Astrocyte (in vitro differentiated cells and primary cell): ENCODE results near the gene ADGRG6. TPM values are rescaled to one million over a fixed set of nuclear protein-coding genes. Genes with fewer than 3 reads are reported as not detected.

ENCODE experiments used
- DNase-seq: peaks from one replicate; pipeline ENCODE4 v3.0.0-alpha.2; 2010; ENCODE audit warnings: low read depth
- FAIRE-seq: peaks from 2 replicates; lab custom pipeline; 2011; peaks lifted over from hg19 to GRCh38; lab: Jason Lieb, UNC
- H2AFZ ChIP-seq: 2 replicates; pipeline ENCODE4 v1.6.0; 2012; ENCODE audit warnings: low read depth, low read length, inconsistent platforms
- H3K27ac ChIP-seq: 2 replicates; pipeline ENCODE4 v1.5.1; 2011; ENCODE audit warnings: low read depth, low read length, inconsistent platforms
- H3K27me3 ChIP-seq: 2 replicates; pipeline ENCODE4 v1.6.0; 2011; ENCODE audit warnings: low read length, inconsistent platforms; ENCODE audit not compliant: insufficient read depth
- H3K36me3 ChIP-seq: 2 replicates; pipeline ENCODE4 v1.5.1; 2011; ENCODE audit warnings: low read length, inconsistent platforms; ENCODE audit not compliant: insufficient read depth
- H3K4me1 ChIP-seq: 2 replicates; pipeline ENCODE4 v1.5.1; 2011; ENCODE audit warnings: low read length, inconsistent platforms; ENCODE audit not compliant: insufficient read depth
- H3K4me2 ChIP-seq: 2 replicates; pipeline ENCODE4 v1.6.0; 2012; ENCODE audit warnings: low read length, inconsistent platforms
- H3K4me3 ChIP-seq: 2 replicates; pipeline ENCODE4 v1.5.1; 2011; ENCODE audit warnings: low read depth, mild to moderate bottlenecking, low read length, inconsistent platforms; ENCODE audit not compliant: insufficient read depth
- H3K79me2 ChIP-seq: 2 replicates; pipeline ENCODE4 v1.6.0; 2012; ENCODE audit warnings: mild to moderate bottlenecking, low read length, inconsistent platforms; ENCODE audit not compliant: insufficient read depth
- H3K9ac ChIP-seq: 2 replicates; pipeline ENCODE4 v1.6.0; 2012; ENCODE audit warnings: mild to moderate bottlenecking, low read length, inconsistent platforms
- H3K9me3 ChIP-seq: 2 replicates; pipeline ENCODE4 v1.5.1; 2012; ENCODE audit warnings: low read depth, mild to moderate bottlenecking, low read length, inconsistent platforms; ENCODE audit not compliant: insufficient read depth
- H4K20me1 ChIP-seq: 2 replicates; pipeline ENCODE4 v1.6.0; 2012; ENCODE audit warnings: low read length, inconsistent platforms; ENCODE audit not compliant: insufficient read depth
- H3K27ac Mint-ChIP-seq: one replicate; pipeline ENCODE4 v1.8.0; 2021; ENCODE audit warnings: mild to moderate bottlenecking, mixed read lengths; ENCODE audit not compliant: unreplicated experiment
- H3K27me3 Mint-ChIP-seq: one replicate; pipeline ENCODE4 v1.8.0; 2021; ENCODE audit warnings: low read depth, mixed read lengths; ENCODE audit not compliant: unreplicated experiment
- H3K36me3 Mint-ChIP-seq: one replicate; pipeline ENCODE4 v1.8.0; 2021; ENCODE audit warnings: low read depth, mixed read lengths; ENCODE audit not compliant: unreplicated experiment
- H3K4me1 Mint-ChIP-seq: one replicate; pipeline ENCODE4 v1.8.0; 2021; ENCODE audit warnings: low read depth, mixed read lengths; ENCODE audit not compliant: unreplicated experiment
- H3K4me3 Mint-ChIP-seq: one replicate; pipeline ENCODE4 v1.8.0; 2021; ENCODE audit warnings: mild to moderate bottlenecking, moderate library complexity, mixed read lengths; ENCODE audit not compliant: unreplicated experiment
- H3K9me3 Mint-ChIP-seq: one replicate; pipeline ENCODE4 v1.8.0; 2021; ENCODE audit warnings: mild to moderate bottlenecking, mixed read lengths; ENCODE audit not compliant: unreplicated experiment
- CTCF ChIP-seq: IDR thresholded peaks from 2 replicates; pipeline ENCODE4 v1.5.1; 2011; ENCODE audit warnings: low read depth, mild to moderate bottlenecking, inconsistent platforms, low read length, moderate library complexity; ENCODE audit not compliant: insufficient read depth
- EZH2 ChIP-seq: IDR thresholded peaks from 2 replicates; pipeline ENCODE4 v1.6.1; 2012; ENCODE audit warnings: mild to moderate bottlenecking, low read length, inconsistent platforms; ENCODE audit not compliant: insufficient read depth
- total RNA-seq: library from RNA; stranded (reverse); gene quantifications from 2 replicates; pipeline ENCODE4 v1.2.1, GENCODE V29; 2021

ADGRG6 gene
- total RNA-seq, 1 donor from 2014 or later: 98.2 TPM

GRCh38 chr6:142331075-142331551 is 29.3 kb downstream of the ADGRG6 start:
- Histone ChIP-seq H3K27ac (peak overlapping the region; percentile 0), H3K9ac (no peak overlapping the region), H2AFZ (peak overlapping the region; percentile 7), H3K36me3 (no peaks in the 10 kb centered on the region), H3K4me1 (no peaks in the 10 kb centered on the region), H3K9me3 (no peaks in the 10 kb centered on the region), H3K4me3 (no peak overlapping the region), H3K79me2 (no peaks in the 10 kb centered on the region), H3K27me3 (no peaks in the 10 kb centered on the region), H4K20me1 (no peaks in the 10 kb centered on the region), H3K4me2 (peak overlapping the region; percentile 1)
- Mint-ChIP-seq H3K9me3 (no peaks in the 10 kb centered on the region), H3K27me3 (no peaks in the 10 kb centered on the region), H3K4me1 (peaks cover 38% of the 10 kb centered on the region), H3K4me3 (peak overlapping the region; percentile 2), H3K36me3 (peaks cover 2% of the 10 kb centered on the region), H3K27ac (peak overlapping the region; percentile 88)
- DNase-seq (peak; percentile 53), FAIRE-seq (no peak)
- no peak for TF ChIP-seq CTCF
- no peak for TF ChIP-seq EZH2

DNA sequence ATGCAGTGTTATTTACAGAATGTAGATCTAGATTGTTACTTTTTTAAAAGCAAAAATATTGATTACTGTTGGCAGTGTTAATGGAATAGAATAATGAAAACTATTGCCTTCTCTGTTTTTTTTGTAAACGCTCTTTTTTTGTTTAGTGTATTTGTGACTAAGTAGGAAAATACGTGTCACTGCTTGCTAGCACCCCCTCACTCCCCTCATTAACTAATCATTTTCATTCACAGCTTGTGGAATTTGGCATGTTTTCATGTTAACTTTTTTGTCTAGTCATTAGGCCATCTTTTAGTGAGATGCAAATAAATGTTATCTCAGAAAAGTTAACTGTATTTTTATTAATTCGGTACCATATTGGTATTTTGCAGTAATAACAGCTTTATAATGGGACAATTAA is 29.8 kb downstream of the ADGRG6 start:
- no peaks in the 10 kb centered on the region for H3K36me3 ChIP-seq
- no peak for FAIRE-seq
- no peak for TF ChIP-seq CTCF
- no peak for TF ChIP-seq EZH2
- H3K9me3 ChIP-seq: no peaks in the 10 kb centered on the region
- Mint-ChIP-seq H3K27me3 (no peaks in the 10 kb centered on the region), H3K27ac (peak overlapping the region; percentile 88), H3K4me1 (peaks cover 39% of the 10 kb centered on the region), H3K36me3 (peaks cover 2% of the 10 kb centered on the region), H3K4me3 (peak overlapping the region; percentile 2), H3K9me3 (no peaks in the 10 kb centered on the region)
- H3K4me2 ChIP-seq: peak overlapping the region; percentile 1
- no peak overlapping the region for H2AFZ ChIP-seq
- H3K4me1 ChIP-seq: no peaks in the 10 kb centered on the region
- H4K20me1 ChIP-seq: no peaks in the 10 kb centered on the region
- no peaks in the 10 kb centered on the region for H3K27me3 ChIP-seq
- no peaks in the 10 kb centered on the region for H3K79me2 ChIP-seq
- peak; percentile 29 for DNase-seq
- H3K27ac ChIP-seq: peak overlapping the region; percentile 0
- no peak overlapping the region for H3K9ac ChIP-seq
- H3K4me3 ChIP-seq: no peak overlapping the region

DNA sequence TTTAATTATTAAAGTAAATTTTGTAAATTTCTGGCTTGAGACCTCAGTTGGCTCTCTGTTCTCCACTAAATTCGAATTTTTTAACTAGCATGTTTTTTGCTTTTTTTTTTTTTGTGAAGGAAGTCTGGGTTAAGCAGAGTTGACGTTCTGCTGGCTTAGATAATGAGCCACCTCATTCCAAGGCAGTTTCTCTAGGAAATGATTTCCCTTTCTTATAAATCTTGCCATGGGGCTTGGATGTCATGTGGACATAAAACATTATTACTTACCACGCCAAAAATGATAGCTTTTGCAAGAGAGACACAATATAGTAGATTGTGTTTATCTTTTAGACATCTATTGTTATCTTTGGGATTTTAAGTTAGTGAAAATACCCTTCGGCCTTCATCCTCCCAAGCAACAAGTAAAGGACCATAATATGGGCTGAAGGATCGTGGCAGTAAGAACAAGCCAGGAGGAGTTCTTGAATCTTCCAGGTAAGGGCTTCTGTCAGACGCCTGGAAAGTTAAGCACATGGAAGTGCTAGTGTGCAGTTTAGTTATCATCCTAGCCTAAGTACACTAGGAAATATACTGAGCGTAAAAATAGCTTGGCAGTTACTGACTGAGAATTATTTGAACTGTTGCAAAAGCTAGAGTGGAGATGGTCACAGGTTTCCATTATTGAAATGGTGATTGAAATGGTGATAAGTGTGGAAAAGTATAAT is 30.7 kb downstream of the ADGRG6 start:
- H3K4me3 ChIP-seq: no peak overlapping the region
- H3K9ac ChIP-seq: no peak overlapping the region
- H2AFZ ChIP-seq: no peak overlapping the region
- Mint-ChIP-seq H3K4me3 (no peak overlapping the region), H3K27me3 (no peaks in the 10 kb centered on the region), H3K27ac (peak overlapping the region; percentile 67), H3K36me3 (peaks cover under 1% of the 10 kb centered on the region), H3K4me1 (peaks cover 34% of the 10 kb centered on the region), H3K9me3 (no peaks in the 10 kb centered on the region)
- H3K9me3 ChIP-seq: no peaks in the 10 kb centered on the region
- H3K4me1 ChIP-seq: no peaks in the 10 kb centered on the region
- no peaks in the 10 kb centered on the region for H3K79me2 ChIP-seq
- DNase-seq: no peak
- no peaks in the 10 kb centered on the region for H3K27me3 ChIP-seq
- H3K4me2 ChIP-seq: no peak overlapping the region
- H3K27ac ChIP-seq: no peak overlapping the region
- no peaks in the 10 kb centered on the region for H4K20me1 ChIP-seq
- FAIRE-seq: no peak
- no peaks in the 10 kb centered on the region for H3K36me3 ChIP-seq
- no peak for TF ChIP-seq EZH2
- no peak for TF ChIP-seq CTCF
